Calu3 (cell line): ENCODE results near the gene EFNA2. TPM values are rescaled to one million over a fixed set of nuclear protein-coding genes. Genes with fewer than 3 reads are reported as not detected.

ENCODE experiments used
- BruUV-seq: library from RNA; stranded (reverse); fragments of 400-500 nt; replicated peaks from 2 replicates; lab custom pipeline; 2021; lab: Mats Ljungman, UMichigan
- CTCF ChIA-PET: fragments of 300-600 bp; sonication (Branson Sonifier 250); formaldehyde crosslinking; loops from one replicate; lab custom pipeline; 2022; ENCODE audit warnings: antibody characterized with exemption; lab: Charles Lee
- DNase-seq: peaks from one replicate; pipeline ENCODE4 v3.0.0; 2022
- H3K27ac Mint-ChIP-seq: one replicate; pipeline ENCODE4 v1.8.0; 2022; ENCODE audit warnings: mixed read lengths; ENCODE audit not compliant: unreplicated experiment
- H3K27me3 Mint-ChIP-seq: one replicate; pipeline ENCODE4 v1.8.0; 2022; ENCODE audit warnings: mixed read lengths; ENCODE audit not compliant: unreplicated experiment
- H3K36me3 Mint-ChIP-seq: one replicate; pipeline ENCODE4 v1.8.0; 2022; ENCODE audit warnings: mild to moderate bottlenecking, moderate library complexity, mixed read lengths; ENCODE audit not compliant: insufficient read depth, unreplicated experiment
- H3K4me1 Mint-ChIP-seq: one replicate; pipeline ENCODE4 v1.8.0; 2022; ENCODE audit warnings: mild to moderate bottlenecking, low read depth, mixed read lengths; ENCODE audit not compliant: unreplicated experiment
- H3K4me3 Mint-ChIP-seq: one replicate; pipeline ENCODE4 v1.8.0; 2022; ENCODE audit warnings: mild to moderate bottlenecking, low read depth, moderate library complexity, mixed read lengths; ENCODE audit not compliant: unreplicated experiment
- H3K9me3 Mint-ChIP-seq: one replicate; pipeline ENCODE4 v1.8.0; 2022; ENCODE audit warnings: low read depth, mixed read lengths; ENCODE audit not compliant: unreplicated experiment
- intact Hi-C: fragments of 100-400 bp; cut with micrococcal nuclease; formaldehyde crosslinking; loops from one replicate; pipeline ENCODE4 v1.10.0; 2022; ENCODE audit not compliant: unreplicated experiment
- total RNA-seq: library from RNA; stranded (reverse); gene quantifications from 2 replicates; pipeline ENCODE4 v1.2.3, GENCODE V29; 2022
- TF ChIP-seq, protein P1 (sequence below): fragments of 200-600 bp; IDR thresholded peaks from one replicate; pipeline ENCODE4 v1.8.0; 2022; ENCODE audit warnings: antibody characterized with exemption; ENCODE audit not compliant: unreplicated experiment

The EFNA2 gene
- total RNA-seq, 1 experiment from 2014 or later = 0.90 TPM

DNA sequence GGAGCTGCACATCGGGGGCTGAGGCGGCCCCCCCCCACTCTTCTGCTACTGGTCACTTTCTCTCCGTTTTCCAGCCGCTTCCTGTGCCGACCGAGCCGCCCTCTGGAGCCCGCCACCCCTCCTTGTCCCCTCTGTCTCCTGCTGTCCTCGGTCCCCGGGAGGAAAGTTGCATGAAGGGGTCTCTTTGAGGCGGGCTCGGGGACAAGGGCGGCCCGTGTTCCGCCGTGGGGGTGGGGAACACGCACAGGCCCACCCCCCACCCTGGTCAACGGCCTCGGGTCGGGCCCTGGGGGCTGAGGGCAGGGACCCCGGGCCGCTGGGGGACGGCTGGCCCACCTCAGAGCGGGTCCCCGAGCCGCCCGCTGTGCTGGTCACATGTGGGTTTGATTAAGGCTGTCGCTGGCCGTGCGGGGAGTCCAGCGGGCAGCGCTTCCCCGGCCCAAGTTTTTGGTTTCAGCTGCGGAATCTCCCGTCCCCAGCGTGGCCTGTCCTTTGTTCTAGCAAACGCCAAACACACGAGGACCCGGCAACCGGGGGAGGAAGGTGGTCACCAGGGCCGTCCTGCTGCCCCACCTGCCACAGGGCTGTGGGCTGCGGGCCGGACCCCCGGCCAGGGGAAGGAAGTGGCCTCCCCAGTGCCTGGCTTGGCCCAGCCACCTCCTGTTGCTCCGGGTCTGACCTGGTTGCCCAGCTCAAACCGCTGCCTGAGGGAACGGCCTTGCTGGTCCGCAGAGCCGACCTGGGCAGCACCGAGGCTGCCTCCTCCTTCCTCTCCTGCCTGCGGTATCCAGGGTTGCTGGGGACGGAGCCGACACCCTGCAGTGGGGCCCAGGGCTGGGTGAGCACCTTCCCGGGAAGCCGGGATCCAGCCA lies 1.9 kb downstream of the EFNA2 start:
- TF ChIP-seq, protein P1, sequence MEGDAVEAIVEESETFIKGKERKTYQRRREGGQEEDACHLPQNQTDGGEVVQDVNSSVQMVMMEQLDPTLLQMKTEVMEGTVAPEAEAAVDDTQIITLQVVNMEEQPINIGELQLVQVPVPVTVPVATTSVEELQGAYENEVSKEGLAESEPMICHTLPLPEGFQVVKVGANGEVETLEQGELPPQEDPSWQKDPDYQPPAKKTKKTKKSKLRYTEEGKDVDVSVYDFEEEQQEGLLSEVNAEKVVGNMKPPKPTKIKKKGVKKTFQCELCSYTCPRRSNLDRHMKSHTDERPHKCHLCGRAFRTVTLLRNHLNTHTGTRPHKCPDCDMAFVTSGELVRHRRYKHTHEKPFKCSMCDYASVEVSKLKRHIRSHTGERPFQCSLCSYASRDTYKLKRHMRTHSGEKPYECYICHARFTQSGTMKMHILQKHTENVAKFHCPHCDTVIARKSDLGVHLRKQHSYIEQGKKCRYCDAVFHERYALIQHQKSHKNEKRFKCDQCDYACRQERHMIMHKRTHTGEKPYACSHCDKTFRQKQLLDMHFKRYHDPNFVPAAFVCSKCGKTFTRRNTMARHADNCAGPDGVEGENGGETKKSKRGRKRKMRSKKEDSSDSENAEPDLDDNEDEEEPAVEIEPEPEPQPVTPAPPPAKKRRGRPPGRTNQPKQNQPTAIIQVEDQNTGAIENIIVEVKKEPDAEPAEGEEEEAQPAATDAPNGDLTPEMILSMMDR = no peak
- CTCF ChIA-PET = no interaction called here
- no peak for DNase-seq
- intact Hi-C loops = no loop called here
- Mint-ChIP-seq H3K9me3 (no peaks in the 10 kb centered on the region), H3K27me3 (peaks cover 41% of the 10 kb centered on the region), H3K4me1 (peaks cover 14% of the 10 kb centered on the region), H3K27ac (no peak overlapping the region), H3K4me3 (no peak overlapping the region), H3K36me3 (peaks cover 9% of the 10 kb centered on the region)
- BruUV-seq = no TSS peak

DNA sequence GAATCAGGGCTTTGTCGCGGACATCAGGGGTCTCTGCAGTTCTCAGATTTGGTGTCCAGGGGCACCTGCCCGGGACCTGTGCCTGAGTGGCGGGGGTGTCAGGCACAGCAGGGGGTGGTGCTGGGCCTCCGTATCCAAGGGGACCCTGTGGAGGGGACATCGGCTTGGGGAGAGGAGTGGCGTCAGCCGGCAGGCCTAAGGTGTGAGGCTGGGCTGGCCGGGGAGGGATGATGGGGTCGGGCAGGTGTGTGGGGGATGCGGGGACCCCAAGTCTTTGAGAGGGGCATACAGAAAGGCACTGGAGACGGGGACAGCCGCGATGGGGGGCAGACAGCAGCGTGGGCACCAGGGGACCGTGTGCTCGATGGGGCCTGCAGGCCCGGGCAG lies 2.5 kb downstream of the EFNA2 start:
- H3K36me3 Mint-ChIP-seq = peaks cover 9% of the 10 kb centered on the region
- CTCF ChIA-PET = no interaction called here
- no peak overlapping the region for H3K4me3 Mint-ChIP-seq
- no peak overlapping the region for H3K27ac Mint-ChIP-seq
- no TSS peak for BruUV-seq
- H3K27me3 Mint-ChIP-seq = peaks cover 46% of the 10 kb centered on the region
- H3K4me1 Mint-ChIP-seq = peaks cover 16% of the 10 kb centered on the region
- intact Hi-C loops = no loop called here
- TF ChIP-seq, protein P1 = no peak
- no peak for DNase-seq
- H3K9me3 Mint-ChIP-seq = no peaks in the 10 kb centered on the region

DNA sequence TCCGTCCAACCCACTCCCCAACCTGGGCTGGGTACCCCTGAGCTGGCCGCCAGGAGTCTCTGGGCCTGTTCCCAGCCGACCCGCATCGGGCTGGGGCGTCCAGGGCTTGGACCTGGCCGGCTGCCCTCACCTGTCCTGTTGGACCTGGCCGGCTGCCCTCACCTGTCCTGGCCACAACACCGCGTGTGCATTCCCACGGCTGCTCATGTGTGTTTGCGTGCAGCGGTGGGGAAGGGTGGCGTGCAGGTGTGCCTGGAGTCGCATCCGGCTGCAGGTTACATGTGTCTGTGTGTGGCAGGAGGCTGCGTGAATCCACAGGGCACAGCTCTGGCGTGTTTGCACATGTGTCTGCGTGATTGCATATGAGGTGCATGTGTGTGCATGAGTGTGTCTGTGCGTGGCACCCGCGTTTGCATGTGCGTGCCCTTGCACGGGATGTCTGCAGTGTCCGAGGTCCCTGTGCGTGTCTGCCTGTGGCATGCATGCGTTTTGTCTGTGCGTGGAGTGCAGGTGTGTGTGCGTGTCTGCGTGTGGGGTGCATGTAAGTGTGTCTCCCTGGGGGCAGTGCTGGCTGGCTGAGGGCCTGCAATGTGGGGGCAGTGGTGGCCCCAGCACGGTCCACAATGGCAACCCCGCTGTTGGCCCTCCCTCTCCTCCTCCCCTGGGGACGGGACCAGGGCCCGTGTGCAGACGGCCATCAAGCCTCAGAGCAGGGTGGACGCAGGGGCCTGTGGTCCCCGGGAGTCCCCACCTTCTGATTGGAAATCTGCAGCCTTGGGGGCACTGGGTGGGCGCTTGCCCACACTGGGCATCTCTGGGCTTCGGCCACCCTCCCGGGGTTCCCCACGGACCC lies 3.4 kb downstream of the EFNA2 start:
- CTCF ChIA-PET = no interaction called here
- Mint-ChIP-seq H3K9me3 (no peaks in the 10 kb centered on the region), H3K4me3 (no peak overlapping the region), H3K27ac (no peak overlapping the region), H3K27me3 (peaks cover 42% of the 10 kb centered on the region), H3K4me1 (peaks cover 13% of the 10 kb centered on the region), H3K36me3 (peaks cover 10% of the 10 kb centered on the region)
- intact Hi-C loops = no loop called here
- BruUV-seq = no TSS peak
- DNase-seq = no peak
- TF ChIP-seq, protein P1 = no peak

- intact Hi-C loops = no loop called here
- Mint-ChIP-seq H3K27me3 (peaks cover 36% of the 10 kb centered on the region), H3K4me3 (no peak overlapping the region), H3K27ac (no peak overlapping the region), H3K36me3 (peaks cover 14% of the 10 kb centered on the region), H3K9me3 (no peaks in the 10 kb centered on the region), H3K4me1 (peaks cover 8% of the 10 kb centered on the region)
- TF ChIP-seq, protein P1 = no peak
- CTCF ChIA-PET = no interaction called here
- no TSS peak for BruUV-seq
- no peak for DNase-seq
These were observed 4.0 kb downstream of the EFNA2 start for GRCh38 chr19:1289686-1290025.
